T-helper 17 cell (primary cell): ENCODE data around the gene CDC42BPG. TPM values are rescaled to one million over a fixed set of nuclear protein-coding genes. Genes with fewer than 3 reads are reported as not detected.
"Not testable (repeated sequence)": the region's sequence is repeated elsewhere in the genome, so short reads cannot be mapped to it uniquely, and the experiment has no call there.

Experiments used
- ATAC-seq: fragments of 150-1000 bp; cut with Tn5 transposase; 2 replicates; pipeline ENCODE4 v1.10.0; 2021; ENCODE audit warnings: mild to moderate bottlenecking, moderate library complexity
- DNase-seq, 3 donors: peaks; one replicate each; pipeline versions ENCODE4 v3.0.0 to v3.0.0-alpha.2; 2020 to 2021
- H3K9me3 ChIP-seq: one replicate; pipeline ENCODE4 v1.7.0; 2013; ENCODE audit warnings: low read length, mild to moderate bottlenecking; ENCODE audit not compliant: control insufficient read depth, poor library complexity, severe bottlenecking
- H3K27ac Mint-ChIP-seq: one replicate; pipeline ENCODE4 v1.8.0; 2022; ENCODE audit warnings: mild to moderate bottlenecking, moderate library complexity, mixed read lengths
- H3K27me3 Mint-ChIP-seq: one replicate; pipeline ENCODE4 v1.8.0; 2022; ENCODE audit warnings: mixed read lengths
- H3K36me3 Mint-ChIP-seq: one replicate; pipeline ENCODE4 v1.8.0; 2022; ENCODE audit warnings: low read depth, mixed read lengths
- H3K4me1 Mint-ChIP-seq: one replicate; pipeline ENCODE4 v1.8.0; 2022; ENCODE audit warnings: mild to moderate bottlenecking, mixed read lengths
- H3K4me3 Mint-ChIP-seq: one replicate; pipeline ENCODE4 v1.8.0; 2022; ENCODE audit warnings: mild to moderate bottlenecking, moderate library complexity, mixed read lengths
- total RNA-seq, 4 donors: library from RNA in 2 of 4; stranded (reverse) in 2 of 4; gene quantifications; one replicate each; pipeline ENCODE4 v1.2.3 and lab custom pipeline; 2022 to 2026

The CDC42BPG gene
- total RNA-seq, 2 donors from 2014 or later, result 4.0 to 7.7 TPM

- no peak overlapping the region for H3K27ac Mint-ChIP-seq
- ATAC-seq (no peak), DNase-seq (no peak)
These were observed 17.6 kb downstream of the CDC42BPG start for GRCh38 chr11:64826578-64827450.

GRCh38 chr11:64826062-64826461, 18.4 kb downstream of the CDC42BPG start:
- H3K4me1 Mint-ChIP-seq, result peaks cover 6% of the 10 kb centered on the region

More at GRCh38 chr11:64826578-64827450, 17.6 kb downstream of the CDC42BPG start:
- no peaks in the 10 kb centered on the region for H3K9me3 ChIP-seq
- H3K27me3 Mint-ChIP-seq, result no peaks in the 10 kb centered on the region
- no peak overlapping the region for H3K4me3 Mint-ChIP-seq
- peaks cover 4% of the 10 kb centered on the region for H3K36me3 Mint-ChIP-seq
- peaks cover 6% of the 10 kb centered on the region for H3K4me1 Mint-ChIP-seq

DNA sequence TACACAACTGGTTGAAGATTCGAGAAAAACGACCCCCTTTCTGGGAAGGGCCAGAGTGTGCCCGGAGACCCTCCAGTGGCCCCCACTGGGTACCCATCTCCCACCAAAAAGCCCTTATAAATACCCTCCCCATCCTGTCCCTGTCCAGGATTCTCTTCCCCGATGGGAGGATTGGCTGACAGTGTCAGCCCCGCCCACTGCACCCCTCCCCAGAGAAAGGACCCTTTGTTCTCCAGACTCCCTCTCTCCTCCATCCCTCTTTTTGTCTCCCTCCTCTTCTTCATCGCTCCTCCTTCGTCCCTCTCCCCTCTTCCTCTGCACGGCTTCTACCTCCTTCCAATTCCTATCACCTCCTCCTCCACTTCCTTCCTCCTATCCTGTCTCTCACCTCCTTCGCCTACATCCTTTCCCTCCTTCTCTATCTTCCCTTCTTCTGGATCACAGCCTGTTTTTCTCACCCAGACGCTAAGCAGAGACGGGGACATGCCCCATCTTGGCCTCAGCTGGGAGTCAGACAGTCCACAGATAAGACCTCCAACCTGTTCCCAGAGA, 20.8 kb downstream of the CDC42BPG start:
- ATAC-seq (no peak), DNase-seq (no peak)
- Mint-ChIP-seq H3K4me3 (no peak overlapping the region), H3K27ac (no peak overlapping the region), H3K27me3 (no peaks in the 10 kb centered on the region), H3K36me3 (peaks cover 4% of the 10 kb centered on the region), H3K4me1 (peaks cover 3% of the 10 kb centered on the region)
- no peaks in the 10 kb centered on the region for H3K9me3 ChIP-seq

More at GRCh38 chr11:64826062-64826461, 18.4 kb downstream of the CDC42BPG start:
- no peaks in the 10 kb centered on the region for H3K9me3 ChIP-seq
- H3K27me3 Mint-ChIP-seq, result no peaks in the 10 kb centered on the region
- ATAC-seq (no peak), DNase-seq (no peak)
- no peak overlapping the region for H3K27ac Mint-ChIP-seq
- H3K36me3 Mint-ChIP-seq, result peaks cover 4% of the 10 kb centered on the region
- H3K4me3 Mint-ChIP-seq, result no peak overlapping the region

- Mint-ChIP-seq H3K4me1 (no peaks in the 10 kb centered on the region), H3K27me3 (no peaks in the 10 kb centered on the region), H3K36me3 (no peaks in the 10 kb centered on the region), H3K4me3 (no peak overlapping the region), H3K27ac (peak overlapping the region; percentile 71)
- ATAC-seq (no peak), DNase-seq (no peak)
- H3K9me3 ChIP-seq, result no peaks in the 10 kb centered on the region
These were observed 27.0 kb downstream of the CDC42BPG start for GRCh38 chr11:64817476-64817875.

- H3K27ac Mint-ChIP-seq, H3K36me3 Mint-ChIP-seq, H3K4me1 Mint-ChIP-seq, ATAC-seq, H3K9me3 ChIP-seq, DNase-seq, H3K27me3 Mint-ChIP-seq, H3K4me3 Mint-ChIP-seq: not testable (repeated sequence)
These were observed 29.0 kb downstream of the CDC42BPG start for GRCh38 chr11:64815433-64815832.

GRCh38 chr11:64814712-64815187, 29.7 kb downstream of the CDC42BPG start:
- DNase-seq (no peak), ATAC-seq (no peak)
- Mint-ChIP-seq H3K36me3 (no peaks in the 10 kb centered on the region), H3K4me1 (peaks cover 8% of the 10 kb centered on the region), H3K27me3 (no peaks in the 10 kb centered on the region), H3K4me3 (no peak overlapping the region), H3K27ac (no peak overlapping the region)
- H3K9me3 ChIP-seq, result no peaks in the 10 kb centered on the region

DNA sequence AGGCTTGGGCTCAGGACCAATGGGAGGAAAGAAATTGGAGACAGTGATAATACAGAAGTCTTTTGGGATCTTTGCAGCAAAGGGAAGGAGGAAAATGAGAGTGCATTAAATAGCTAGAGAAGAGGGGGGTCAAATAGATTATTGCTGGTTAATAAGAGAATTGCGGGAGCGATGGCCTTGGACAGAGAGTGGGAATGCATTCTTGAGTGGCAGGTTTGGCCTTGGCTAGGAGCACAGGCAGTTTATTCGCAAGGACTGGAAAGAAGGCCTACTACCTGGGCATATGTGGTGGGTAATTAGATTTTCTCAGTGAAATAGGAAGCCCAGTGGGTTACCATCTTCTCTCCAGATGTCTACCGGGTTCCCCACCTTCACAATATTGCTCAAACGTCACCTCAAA, 30.6 kb downstream of the CDC42BPG start:
- Mint-ChIP-seq H3K27me3 (no peaks in the 10 kb centered on the region), H3K36me3 (no peaks in the 10 kb centered on the region), H3K4me3 (no peak overlapping the region), H3K4me1 (peaks cover 13% of the 10 kb centered on the region), H3K27ac (no peak overlapping the region)
- ATAC-seq (no peak), DNase-seq (no peak)
- H3K9me3 ChIP-seq, result no peaks in the 10 kb centered on the region

DNA sequence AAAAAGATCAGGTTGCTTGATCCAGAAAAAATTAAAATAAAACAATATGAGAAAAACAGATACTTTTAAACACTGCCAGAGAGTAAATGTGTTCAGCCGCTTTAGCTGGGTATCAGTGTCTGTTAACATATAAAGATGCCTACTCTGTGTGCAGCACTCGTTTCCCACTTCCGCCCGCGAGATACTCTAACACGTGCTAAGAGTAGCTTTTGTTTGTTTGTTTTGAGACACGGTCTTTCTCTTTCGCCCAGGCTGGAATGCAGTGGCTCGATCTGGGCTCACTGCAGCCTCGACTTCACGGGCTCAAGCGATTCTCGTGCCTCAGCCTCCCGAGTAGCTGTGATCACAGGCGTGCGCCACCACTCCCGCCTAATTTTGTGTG, 33.6 kb downstream of the CDC42BPG start:
- peak overlapping the region; percentile 92 for H3K27ac Mint-ChIP-seq
- ATAC-seq (peak; percentile 72), DNase-seq (peak in 2 of 3 donors; percentile 29 to 30)
- peaks cover 5% of the 10 kb centered on the region for H3K36me3 Mint-ChIP-seq
- H3K9me3 ChIP-seq, result no peaks in the 10 kb centered on the region
- peaks cover 21% of the 10 kb centered on the region for H3K4me1 Mint-ChIP-seq
- H3K4me3 Mint-ChIP-seq, result peak overlapping the region; percentile 97
- H3K27me3 Mint-ChIP-seq, result no peaks in the 10 kb centered on the region

GRCh38 chr11:64810271-64810890, 34.1 kb downstream of the CDC42BPG start, which contains the start of gene MEN1:
Gene MEN1, minus strand, starts transcription at chr11:64810551. Its CDS starts 442 bp downstream, at chr11:64810109.
- ATAC-seq, result peak; percentile 90
- H3K9me3 ChIP-seq, result no peaks in the 10 kb centered on the region
- peak; percentile 54 to 61 (median 61) for DNase-seq
- peaks cover 5% of the 10 kb centered on the region for H3K36me3 Mint-ChIP-seq
- peak within 1 kb of the TSS; percentile 97 for H3K4me3 Mint-ChIP-seq
- H3K27me3 Mint-ChIP-seq, result no peaks in the 10 kb centered on the region
- H3K4me1 Mint-ChIP-seq, result peaks cover 21% of the 10 kb centered on the region
- peak within 1 kb of the TSS; percentile 92 for H3K27ac Mint-ChIP-seq

GRCh38 chr11:64809781-64810241, 34.6 kb downstream of the CDC42BPG start:
- Mint-ChIP-seq H3K27ac (peak overlapping the region; percentile 92), H3K27me3 (no peaks in the 10 kb centered on the region), H3K4me3 (peak overlapping the region; percentile 97), H3K4me1 (peaks cover 21% of the 10 kb centered on the region), H3K36me3 (peaks cover 5% of the 10 kb centered on the region)
- DNase-seq (no peak), ATAC-seq (peak; percentile 15)
- no peaks in the 10 kb centered on the region for H3K9me3 ChIP-seq

- Mint-ChIP-seq H3K27ac (no peak overlapping the region), H3K27me3 (no peaks in the 10 kb centered on the region), H3K36me3 (peaks cover 5% of the 10 kb centered on the region), H3K4me3 (no peak overlapping the region), H3K4me1 (peaks cover 31% of the 10 kb centered on the region)
- DNase-seq (no peak), ATAC-seq (no peak)
- no peaks in the 10 kb centered on the region for H3K9me3 ChIP-seq
These were observed 39.0 kb downstream of the CDC42BPG start for GRCh38 chr11:64805481-64805880.

GRCh38 chr11:64804346-64805210, 39.9 kb downstream of the CDC42BPG start:
- no peak for ATAC-seq
- no peak for DNase-seq
- H3K4me1 Mint-ChIP-seq, result peaks cover 24% of the 10 kb centered on the region
- H3K4me3 Mint-ChIP-seq, result peak overlapping the region; percentile 89
- H3K27ac Mint-ChIP-seq, result peak overlapping the region; percentile 95
- H3K36me3 Mint-ChIP-seq, result peaks cover 5% of the 10 kb centered on the region
- no peaks in the 10 kb centered on the region for H3K27me3 Mint-ChIP-seq
- H3K9me3 ChIP-seq, result no peaks in the 10 kb centered on the region
